H9 (cell line): ENCODE measurements around the gene SLC9A4. TPM values are rescaled to one million over a fixed set of nuclear protein-coding genes. Genes with fewer than 3 reads are reported as not detected.

Source experiments
- DNase-seq: peaks from one replicate; pipeline ENCODE4 v3.0.0-alpha.2; 2017
- H2AFZ ChIP-seq: one replicate; pipeline ENCODE4 v1.6.1; 2013; ENCODE audit warnings: mild to moderate bottlenecking, low read length, control low read depth, moderate library complexity
- H2AK5ac ChIP-seq: 2 replicates; pipeline ENCODE4 v1.6.1; 2013; ENCODE audit warnings: low read length, control low read depth, mixed read lengths; ENCODE audit not compliant: insufficient read length
- H2BK120ac ChIP-seq: one replicate; pipeline ENCODE4 v1.6.1; 2013; ENCODE audit warnings: low read depth, mild to moderate bottlenecking, low read length, control low read depth, inconsistent platforms; ENCODE audit not compliant: poor library complexity, severe bottlenecking
- H2BK12ac ChIP-seq: 2 replicates; pipeline ENCODE4 v1.6.1; 2013; ENCODE audit warnings: low read length, control low read depth, mixed read lengths, low read depth; ENCODE audit not compliant: insufficient read length
- H2BK15ac ChIP-seq: 2 replicates; pipeline ENCODE4 v1.6.1; 2013; ENCODE audit warnings: low read depth, low read length, control low read depth
- H2BK20ac ChIP-seq: one replicate; pipeline ENCODE4 v1.6.1; 2013; ENCODE audit warnings: low read depth, mild to moderate bottlenecking, low read length, control low read depth, inconsistent platforms; ENCODE audit not compliant: poor library complexity, severe bottlenecking
- H2BK5ac ChIP-seq: 2 replicates; pipeline ENCODE4 v1.6.1; 2013; ENCODE audit warnings: low read length, control low read depth, mixed read lengths; ENCODE audit not compliant: insufficient read length
- H3K14ac ChIP-seq: 2 replicates; pipeline ENCODE4 v1.6.1; 2013; ENCODE audit warnings: low read length, control low read depth; ENCODE audit not compliant: insufficient read depth
- H3K18ac ChIP-seq: 2 replicates; pipeline ENCODE4 v1.6.1; 2013; ENCODE audit warnings: low read depth, mild to moderate bottlenecking, mixed read lengths, low read length, control low read depth; ENCODE audit not compliant: insufficient read length
- H3K23ac ChIP-seq: 2 replicates; pipeline ENCODE4 v1.6.1; 2013; ENCODE audit warnings: low read length, control low read depth, mixed read lengths, low read depth; ENCODE audit not compliant: insufficient read length
- H3K23me2 ChIP-seq: 2 replicates; pipeline ENCODE4 v1.6.1; 2013; ENCODE audit warnings: low read depth, mild to moderate bottlenecking, mixed read lengths, low read length, control low read depth; ENCODE audit not compliant: insufficient read length, poor library complexity, severe bottlenecking
- H3K27ac ChIP-seq: 2 replicates; pipeline ENCODE4 v1.5.1; 2013; ENCODE audit warnings: low read length, control low read depth, mixed read lengths, low read depth; ENCODE audit not compliant: insufficient read length
- H3K27me3 ChIP-seq: 2 replicates; pipeline ENCODE4 v1.6.1; 2013; ENCODE audit warnings: low read length, control low read depth, inconsistent platforms; ENCODE audit not compliant: insufficient read depth
- H3K4ac ChIP-seq: 2 replicates; pipeline ENCODE4 v1.6.1; 2013; ENCODE audit warnings: low read depth, mild to moderate bottlenecking, control low read depth, inconsistent platforms, low read length, moderate library complexity
- H3K4me1 ChIP-seq: 2 replicates; pipeline ENCODE4 v1.6.1; 2013; ENCODE audit warnings: low read length, control low read depth, inconsistent platforms; ENCODE audit not compliant: insufficient read depth
- H3K4me2 ChIP-seq: 2 replicates; pipeline ENCODE4 v1.6.1; 2013; ENCODE audit warnings: low read length, control low read depth, mixed read lengths; ENCODE audit not compliant: insufficient read length, insufficient read depth
- H3K56ac ChIP-seq: 2 replicates; pipeline ENCODE4 v1.6.1; 2013; ENCODE audit warnings: low read depth, mild to moderate bottlenecking, mixed read lengths, low read length, control low read depth; ENCODE audit not compliant: insufficient read length
- H3K79me1 ChIP-seq: 2 replicates; pipeline ENCODE4 v1.6.1; 2013; ENCODE audit warnings: low read depth, mild to moderate bottlenecking, moderate library complexity, low read length, control low read depth, inconsistent platforms; ENCODE audit not compliant: insufficient read depth, poor library complexity, severe bottlenecking
- H3K79me2 ChIP-seq: 2 replicates; pipeline ENCODE4 v1.6.1; 2013; ENCODE audit warnings: low read length, control low read depth, inconsistent platforms; ENCODE audit not compliant: insufficient read depth
- H3K9ac ChIP-seq: 2 replicates; pipeline ENCODE4 v1.6.1; 2013; ENCODE audit warnings: low read length, control low read depth, mixed read lengths; ENCODE audit not compliant: insufficient read length; ENCODE audit errors: extremely low read depth
- H3K9me3 ChIP-seq: one replicate; pipeline ENCODE4 v1.6.1; 2013; ENCODE audit warnings: low read depth, low read length, inconsistent platforms; ENCODE audit not compliant: control insufficient read depth
- H3T11ph ChIP-seq: one replicate; pipeline ENCODE4 v1.6.1; 2013; ENCODE audit warnings: mild to moderate bottlenecking, low read length, control low read depth, inconsistent platforms
- H4K20me1 ChIP-seq: one replicate; pipeline ENCODE4 v1.6.1; 2013; ENCODE audit not compliant: control insufficient read depth, insufficient read length, insufficient read depth
- H4K5ac ChIP-seq: 2 replicates; pipeline ENCODE4 v1.6.1; 2013; ENCODE audit warnings: low read depth, mild to moderate bottlenecking, mixed read lengths, low read length, control low read depth; ENCODE audit not compliant: insufficient read length
- H4K8ac ChIP-seq: replicated peaks from 2 replicates; pipeline ENCODE4 v1.6.1; 2013; ENCODE audit warnings: low read length, control low read depth, mixed read lengths, low read depth; ENCODE audit not compliant: insufficient read length
- H4K91ac ChIP-seq: 2 replicates; pipeline ENCODE4 v1.6.1; 2013; ENCODE audit warnings: low read depth, mild to moderate bottlenecking, moderate library complexity, mixed read lengths, low read length, control low read depth; ENCODE audit not compliant: insufficient read length
- H3K27ac Mint-ChIP-seq, 3 experiments: 2 replicates in 2 of 3; 3 replicates in 1 of 3; pipeline ENCODE4 v1.8.0; 2020 to 2021; ENCODE audit warnings: mixed read lengths in 3 of 3, mild to moderate bottlenecking in 1 of 3, moderate library complexity in 1 of 3
- H3K27me3 Mint-ChIP-seq: 2 replicates; pipeline ENCODE4 v1.8.0; 2021; ENCODE audit warnings: low read depth, mild to moderate bottlenecking, moderate library complexity, mixed read lengths
- H3K36me3 Mint-ChIP-seq, 3 experiments: 2 replicates in 2 of 3; 3 replicates in 1 of 3; pipeline ENCODE4 v1.8.0; 2020 to 2021; ENCODE audit warnings: low read depth in 3 of 3, mixed read lengths in 3 of 3; ENCODE audit not compliant: insufficient read depth in 1 of 3
- H3K4me1 Mint-ChIP-seq, 2 experiments: 2 replicates each; pipeline ENCODE4 v1.8.0; 2020; ENCODE audit warnings: mixed read lengths in 2 of 2
- H3K4me3 Mint-ChIP-seq, 2 experiments: 2 replicates in 1 of 2; 3 replicates in 1 of 2; pipeline ENCODE4 v1.8.0; 2020 to 2021; ENCODE audit warnings: mild to moderate bottlenecking in 2 of 2, mixed read lengths in 2 of 2, moderate library complexity in 1 of 2
- H3K9me3 Mint-ChIP-seq, 2 experiments: 2 replicates in 1 of 2; 3 replicates in 1 of 2; pipeline ENCODE4 v1.8.0; 2020; ENCODE audit warnings: mild to moderate bottlenecking in 2 of 2, mixed read lengths in 2 of 2, moderate library complexity in 1 of 2
- CTCF ChIP-seq: fragments of 200-600 bp; sonication (generic); conservative IDR thresholded peaks from 3 replicates; pipeline ENCODE4 v1.8.0; 2021; ENCODE audit warnings: antibody characterized with exemption, mild to moderate bottlenecking
- WGBS: extraction: QIAGEN DNeasy Blood & Tissue Kit; methylation state at CpG from one replicate; pipeline ENCODE4 v1.1.7; 2013; ENCODE audit warnings: missing lambda C conversion rate, low lambda C conversion rate, mixed read lengths; ENCODE audit not compliant: insufficient read length; ENCODE audit errors: extremely low coverage; 5-methylcytosine and 5-hydroxymethylcytosine counted together
- total RNA-seq: library from RNA; stranded (reverse); gene quantifications from 2 replicates; pipeline ENCODE4 v1.2.1, GENCODE V29; 2021

The SLC9A4 gene
- total RNA-seq, 1 experiment from 2014 or later = not detected

DNA sequence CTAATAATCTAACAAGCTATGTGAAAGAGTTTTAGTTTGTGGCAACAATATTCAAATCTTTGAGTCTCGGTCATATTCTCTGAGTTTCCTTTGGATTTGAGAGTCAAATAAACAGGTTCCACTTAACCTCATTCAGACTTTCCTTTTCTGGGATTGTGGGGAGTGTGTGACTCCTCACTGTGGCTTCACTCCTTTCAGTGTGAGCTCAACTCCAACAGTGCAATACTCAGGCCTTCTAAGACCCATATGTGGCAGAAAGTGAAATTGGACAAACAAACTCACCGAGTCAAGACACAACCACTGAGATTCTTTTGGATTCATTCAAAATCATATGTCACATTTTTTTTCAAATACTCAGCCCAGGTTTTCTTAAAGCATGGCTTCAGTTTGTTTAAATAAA is 25.4 kb downstream of the SLC9A4 start:
- Histone ChIP-seq H3K4ac (no peak overlapping the region), H2BK15ac (no peak overlapping the region), H3T11ph (no peak overlapping the region), H2BK120ac (no peak overlapping the region), H3K18ac (no peak overlapping the region), H3K9ac (no peak overlapping the region), H3K79me1 (no peaks in the 10 kb centered on the region), H3K23ac (no peak overlapping the region), H3K14ac (no peak overlapping the region), H2AFZ (no peak overlapping the region), H3K27ac (no peak overlapping the region), H3K4me2 (no peak overlapping the region), H2AK5ac (no peak overlapping the region), H2BK12ac (no peak overlapping the region), H3K79me2 (no peaks in the 10 kb centered on the region), H4K91ac (no peak overlapping the region), H4K5ac (no peak overlapping the region), H2BK5ac (no peak overlapping the region), H3K56ac (no peak overlapping the region), H3K23me2 (no peaks in the 10 kb centered on the region), H3K27me3 (no peaks in the 10 kb centered on the region), H2BK20ac (no peak overlapping the region), H4K8ac (no peak overlapping the region), H3K9me3 (no peaks in the 10 kb centered on the region), H3K4me1 (no peaks in the 10 kb centered on the region), H4K20me1 (no peaks in the 10 kb centered on the region)
- TF ChIP-seq CTCF = no peak
- no peaks in the 10 kb centered on the region; a peak in 2 of 7 replicates for H3K36me3 Mint-ChIP-seq
- no peak overlapping the region for H3K27ac Mint-ChIP-seq
- no peaks in the 10 kb centered on the region for H3K4me1 Mint-ChIP-seq
- H3K4me3 Mint-ChIP-seq = no peak overlapping the region
- no CpG with 5 or more reads among the region's 2 CpGs for WGBS
- H3K9me3 Mint-ChIP-seq = peaks cover 8% of the 10 kb centered on the region in 2 experiments; a peak in 3 of 5 replicates
- DNase-seq = no peak
- H3K27me3 Mint-ChIP-seq = no peaks in the 10 kb centered on the region; the same call in 1 of the 2 replicates
